Gastrocnemius medialis (tissue), 4 donors: Measurements from ENCODE around the gene STRN3.

Source experiments
- POLR2A ChIP-seq, 2 donors: fragments of 450-650 bp; IDR thresholded peaks; one replicate each; pipeline ENCODE4 v1.6.1; 2017; ENCODE audit warnings: antibody characterized with exemption in 2 of 2, mild to moderate bottlenecking in 2 of 2, moderate library complexity in 2 of 2
- TF ChIP-seq, protein P1 (sequence below), 5 experiments: fragments of 450-650 bp in 3 of 5; fragments of 200-600 bp in 2 of 5; sonication (generic) in 2 of 5; IDR thresholded peaks in 4 of 5; conservative IDR thresholded peaks in 1 of 5; 1 replicate in 4 of 5; 2 replicates in 1 of 5; pipeline ENCODE4 v1.5.1; 2016 to 2019; ENCODE audit warnings: antibody characterized with exemption in 5 of 5, mild to moderate bottlenecking in 3 of 5, moderate library complexity in 3 of 5

- TF ChIP-seq, protein P1, sequence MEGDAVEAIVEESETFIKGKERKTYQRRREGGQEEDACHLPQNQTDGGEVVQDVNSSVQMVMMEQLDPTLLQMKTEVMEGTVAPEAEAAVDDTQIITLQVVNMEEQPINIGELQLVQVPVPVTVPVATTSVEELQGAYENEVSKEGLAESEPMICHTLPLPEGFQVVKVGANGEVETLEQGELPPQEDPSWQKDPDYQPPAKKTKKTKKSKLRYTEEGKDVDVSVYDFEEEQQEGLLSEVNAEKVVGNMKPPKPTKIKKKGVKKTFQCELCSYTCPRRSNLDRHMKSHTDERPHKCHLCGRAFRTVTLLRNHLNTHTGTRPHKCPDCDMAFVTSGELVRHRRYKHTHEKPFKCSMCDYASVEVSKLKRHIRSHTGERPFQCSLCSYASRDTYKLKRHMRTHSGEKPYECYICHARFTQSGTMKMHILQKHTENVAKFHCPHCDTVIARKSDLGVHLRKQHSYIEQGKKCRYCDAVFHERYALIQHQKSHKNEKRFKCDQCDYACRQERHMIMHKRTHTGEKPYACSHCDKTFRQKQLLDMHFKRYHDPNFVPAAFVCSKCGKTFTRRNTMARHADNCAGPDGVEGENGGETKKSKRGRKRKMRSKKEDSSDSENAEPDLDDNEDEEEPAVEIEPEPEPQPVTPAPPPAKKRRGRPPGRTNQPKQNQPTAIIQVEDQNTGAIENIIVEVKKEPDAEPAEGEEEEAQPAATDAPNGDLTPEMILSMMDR (IDR thresholded peaks at IDR 0.05 in 4 of 5, conservative IDR thresholded peaks at IDR 0.05 in 1 of 5), result no peak
- no peak for TF ChIP-seq POLR2A (IDR thresholded peaks at IDR 0.05)
These were observed 165.0 kb downstream of the STRN3 start for GRCh38 chr14:30861200-30861599.
